PC-3 (cell line): ENCODE measurements around the gene ELK4. TPM values are rescaled to one million over a fixed set of nuclear protein-coding genes. Genes with fewer than 3 reads are reported as not detected.
A peak's percentile ranks its signal among the peaks of the same experiment; 100 is the strongest.

Source experiments
- ATAC-seq: fragments of 200-7000 bp; cut with Tn5 transposase; 2 replicates; pipeline ENCODE4 v1.9.1; 2020; ENCODE audit warnings: mild to moderate bottlenecking, moderate library complexity
- BruUV-seq: library from RNA; stranded (reverse); fragments of 400-500 nt; replicated peaks from 2 replicates; lab custom pipeline; 2021; lab: Mats Ljungman, UMichigan
- CTCF ChIA-PET: fragments of 300-600 bp; sonication (Branson Sonifier 250); formaldehyde crosslinking; loops from one replicate; lab custom pipeline; 2022; ENCODE audit warnings: antibody characterized with exemption; lab: Charles Lee
- POLR2A ChIA-PET: fragments of 300-600 bp; sonication (Branson Sonifier 250); formaldehyde crosslinking; loops from one replicate; lab custom pipeline; 2022; ENCODE audit warnings: antibody characterized with exemption; ENCODE audit not compliant: unreplicated experiment; lab: Charles Lee
- DNase-seq: peaks from one replicate; pipeline ENCODE4 v3.0.0-alpha.2; 2015
- H2AFZ ChIP-seq: fragments of 300-600 bp; sonication (generic); 2 replicates; pipeline ENCODE4 v1.6.0; 2016; ENCODE audit warnings: antibody characterized with exemption, low read length
- H3F3A ChIP-seq: fragments of 300-600 bp; sonication (generic); one replicate; pipeline ENCODE4 v1.6.0; 2017; ENCODE audit warnings: antibody characterized with exemption, low read length, control low read depth, mild to moderate bottlenecking; ENCODE audit not compliant: unreplicated experiment
- H3K27ac ChIP-seq: fragments of 300-600 bp; sonication (generic); 2 replicates; pipeline ENCODE4 v1.5.1; 2016; ENCODE audit warnings: mild to moderate bottlenecking, low read length
- H3K27me3 ChIP-seq: fragments of 300-600 bp; sonication (generic); 2 replicates; pipeline ENCODE4 v1.6.1; 2016; ENCODE audit warnings: low read length, mixed read lengths
- H3K36me3 ChIP-seq: fragments of 300-600 bp; sonication (generic); 2 replicates; pipeline ENCODE4 v1.6.1; 2016; ENCODE audit warnings: low read depth, mixed run types, low read length, mixed read lengths
- H3K4me1 ChIP-seq: fragments of 300-600 bp; sonication (generic); 2 replicates; pipeline ENCODE4 v1.5.1; 2016; ENCODE audit warnings: low read length; ENCODE audit not compliant: insufficient read depth
- H3K4me2 ChIP-seq: fragments of 300-600 bp; sonication (generic); 2 replicates; pipeline ENCODE4 v1.6.0; 2016; ENCODE audit warnings: low read length
- H3K4me3 ChIP-seq: fragments of 300-600 bp; sonication (generic); 2 replicates; pipeline ENCODE4 v1.5.1; 2016; ENCODE audit warnings: mild to moderate bottlenecking, low read length, mixed read lengths
- H3K79me2 ChIP-seq: fragments of 300-600 bp; sonication (generic); 2 replicates; pipeline ENCODE4 v1.6.1; 2017; ENCODE audit warnings: low read length, mixed read lengths
- H3K9ac ChIP-seq: fragments of 300-600 bp; sonication (generic); 2 replicates; pipeline ENCODE4 v1.6.0; 2016; ENCODE audit warnings: mild to moderate bottlenecking, low read length
- H3K9me2 ChIP-seq: fragments of 300-600 bp; sonication (generic); replicated peaks from 2 replicates; pipeline ENCODE4 v1.6.1; 2016; ENCODE audit warnings: mixed run types, low read length, mixed read lengths
- H3K9me3 ChIP-seq: fragments of 300-600 bp; sonication (generic); 2 replicates; pipeline ENCODE4 v1.6.1; 2016; ENCODE audit warnings: low read length, mixed read lengths
- H4K20me1 ChIP-seq: fragments of 300-600 bp; sonication (generic); 2 replicates; pipeline ENCODE4 v1.6.1; 2016; ENCODE audit warnings: low read length, mixed read lengths
- CTCF ChIP-seq: fragments of 300-600 bp; sonication (generic); conservative IDR thresholded peaks from 2 replicates; pipeline ENCODE4 v1.5.1; 2017; ENCODE audit warnings: antibody characterized with exemption, low read depth, mild to moderate bottlenecking, low read length
- EZH2 ChIP-seq: fragments of 300-600 bp; sonication (generic); IDR thresholded peaks from one replicate; pipeline ENCODE4 v1.6.1; 2017; ENCODE audit warnings: antibody characterized with exemption, mild to moderate bottlenecking, low read length; ENCODE audit not compliant: unreplicated experiment
- EZH2phosphoT487 ChIP-seq: fragments of 300-600 bp; sonication (generic); IDR thresholded peaks from 2 replicates; pipeline ENCODE4 v1.6.1; 2018; ENCODE audit warnings: mild to moderate bottlenecking, antibody characterized with exemption, low read length, borderline replicate concordance
- intact Hi-C: fragments of 100-400 bp; cut with micrococcal nuclease; formaldehyde crosslinking; loops from 2 replicates; pipeline ENCODE4 v1.9.0; 2023
- total RNA-seq: library from RNA; depleted of rRNA; stranded (reverse); fragments of >200 nt; gene quantifications from 2 replicates; pipeline ENCODE4 v1.2.3, GENCODE V29; 2014

ELK4 gene
- total RNA-seq, 1 experiment from 2014 or later: 16.3 TPM

GRCh38 chr1:205680073-205680851, 48.5 kb upstream of the ELK4 start, which contains the start of gene SLC45A3:
TSS of gene SLC45A3 (minus strand) at chr1:205680509. CDS start at chr1:205664656, 15,853 bp downstream.
- ChIA-PET POLR2A (no interaction called here), CTCF (interaction anchor here (0.7 to 1.4 kb wide), 3 partner anchors 21 to 155 kb away, joined by 4 to 6 read pairs (median 6); no protein-coding TSS in a partner anchor)
- Histone ChIP-seq H3K36me3 (no peaks in the 10 kb centered on the region), H3K4me1 (peaks cover 27% of the 10 kb centered on the region), H3K9me2 (no peaks in the 10 kb centered on the region), H3K9me3 (no peaks in the 10 kb centered on the region), H3K27me3 (no peaks in the 10 kb centered on the region), H3K4me3 (peak within 1 kb of the TSS; percentile 72), H4K20me1 (no peaks in the 10 kb centered on the region), H3K27ac (no peak within 1 kb of the TSS), H3K9ac (peak within 1 kb of the TSS; percentile 62), H3F3A (no peaks in the 10 kb centered on the region), H3K4me2 (peak within 1 kb of the TSS; percentile 83), H3K79me2 (peaks cover 43% of the 10 kb centered on the region), H2AFZ (peak within 1 kb of the TSS; percentile 85)
- intact Hi-C loops: loop anchor here (2.0 kb wide), 2 partner anchors 15 to 23 kb away; no protein-coding TSS in a partner anchor
- peak; percentile 51 for DNase-seq
- TF ChIP-seq CTCF (no peak), EZH2phosphoT487 (no peak)
- ATAC-seq: peak; percentile 70
- no TSS peak for BruUV-seq

GRCh38 chr1:205678286-205679111, 46.7 kb upstream of the ELK4 start:
- Histone ChIP-seq H4K20me1 (no peaks in the 10 kb centered on the region), H3K27me3 (no peaks in the 10 kb centered on the region), H3F3A (no peaks in the 10 kb centered on the region), H3K4me1 (peaks cover 27% of the 10 kb centered on the region), H3K36me3 (no peaks in the 10 kb centered on the region), H3K27ac (no peak overlapping the region), H3K4me3 (peak overlapping the region; percentile 72), H3K79me2 (peaks cover 47% of the 10 kb centered on the region), H3K9me3 (no peaks in the 10 kb centered on the region), H3K9ac (peak overlapping the region; percentile 62; the same call in 1 of the 2 replicates), H3K4me2 (peak overlapping the region; percentile 83), H3K9me2 (no peaks in the 10 kb centered on the region), H2AFZ (peak overlapping the region; percentile 85)
- BruUV-seq: no TSS peak
- DNase-seq (no peak), ATAC-seq (no peak)
- POLR2A ChIA-PET: no interaction called here
- intact Hi-C loops: no loop called here
- TF ChIP-seq CTCF (no peak), EZH2 (no peak), EZH2phosphoT487 (no peak)
- CTCF ChIA-PET: no interaction called here
